NB4 (cell line): ENCODE results near the gene KCNAB1.

Experiments used
- CTCF ChIP-seq: IDR thresholded peaks from one replicate; pipeline ENCODE4 v1.5.1; 2012; ENCODE audit warnings: low read depth, low read length
- POLR2A ChIP-seq: IDR thresholded peaks from 2 replicates; pipeline ENCODE4 v1.6.1; 2011; ENCODE audit warnings: mild to moderate bottlenecking; ENCODE audit not compliant: insufficient read length; ENCODE audit errors: extremely low read depth
- TF ChIP-seq, protein P1 (sequence below): IDR thresholded peaks from 2 replicates; pipeline ENCODE4 v1.6.1; 2011; ENCODE audit warnings: low read depth, low read length

GRCh38 chr3:156259896-156260295 is 139.5 kb downstream of the KCNAB1 start:
- TF ChIP-seq POLR2A (no peak), CTCF (no peak)
- TF ChIP-seq, protein P1, sequence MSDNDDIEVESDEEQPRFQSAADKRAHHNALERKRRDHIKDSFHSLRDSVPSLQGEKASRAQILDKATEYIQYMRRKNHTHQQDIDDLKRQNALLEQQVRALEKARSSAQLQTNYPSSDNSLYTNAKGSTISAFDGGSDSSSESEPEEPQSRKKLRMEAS: no peak
